GM12891 (cell line): ENCODE results near the gene ARHGEF12.

Experiments
- POLR2A ChIP-seq: IDR thresholded peaks from 2 replicates; pipeline ENCODE4 v1.6.1; 2011; ENCODE audit warnings: low read depth, low read length, control low read depth
- POLR2AphosphoS5 ChIP-seq: IDR thresholded peaks from 2 replicates; pipeline ENCODE4 v1.6.1; 2011; ENCODE audit warnings: low read depth, low read length, control low read depth
- SPI1 ChIP-seq: IDR thresholded peaks from 2 replicates; pipeline ENCODE4 v1.6.1; 2011; ENCODE audit warnings: low read depth, low read length, control low read depth
- TAF1 ChIP-seq: IDR thresholded peaks from 2 replicates; pipeline ENCODE4 v1.6.1; 2011; ENCODE audit warnings: low read depth, low read length, control low read depth

DNA sequence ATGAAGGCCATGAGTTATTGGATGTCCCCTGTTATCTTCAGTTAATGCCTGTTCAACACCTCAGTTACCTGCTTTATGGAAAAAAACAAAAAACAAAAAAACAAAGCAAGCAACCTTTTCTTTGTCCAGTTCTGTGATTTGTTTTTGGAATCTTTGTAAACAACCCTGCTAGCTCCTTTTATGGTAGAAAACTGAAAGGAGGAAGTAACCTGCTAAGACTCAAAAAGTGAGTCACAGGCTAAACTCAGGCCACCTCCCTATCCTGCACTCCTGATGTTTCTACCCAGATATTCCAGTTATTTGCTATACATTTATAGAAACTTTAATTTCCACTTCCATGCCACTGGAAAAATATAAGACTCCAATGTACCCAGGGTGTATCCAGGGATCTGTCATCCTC lies 31.7 kb upstream of the ARHGEF12 start:
- TF ChIP-seq POLR2A (no peak), POLR2AphosphoS5 (no peak), TAF1 (no peak), SPI1 (no peak)
